ENCODE measurements around the gene CHRNA9.

The CHRNA9 gene

GRCh38 chr4:40308528-40309122 lies 26.5 kb upstream of the CHRNA9 start:
- no peak for DNase-seq (ENCODE audit: low read depth)

GRCh38 chr4:40309250-40309774 lies 25.8 kb upstream of the CHRNA9 start:
- DNase-seq (ENCODE audit: low read depth) = peak; percentile 73

- DNase-seq (ENCODE audit: low read depth) = no peak
Measured at GRCh38 chr4:40310225-40310624, 24.9 kb upstream of the CHRNA9 start.

GRCh38 chr4:40311811-40312346 lies 23.3 kb upstream of the CHRNA9 start:
- no peak for DNase-seq (ENCODE audit: low read depth)

GRCh38 chr4:40314951-40315350 lies 20.2 kb upstream of the CHRNA9 start:
- DNase-seq (ENCODE audit: low read depth) = no peak

GRCh38 chr4:40316333-40316781 lies 18.8 kb upstream of the CHRNA9 start:
- DNase-seq (ENCODE audit: low read depth) = no peak

GRCh38 chr4:40316782-40317635 lies 18.1 kb upstream of the CHRNA9 start:
- DNase-seq (ENCODE audit: low read depth) = peak; percentile 5

GRCh38 chr4:40317916-40318658 lies 17.0 kb upstream of the CHRNA9 start:
- DNase-seq (ENCODE audit: low read depth) = no peak

GRCh38 chr4:40321574-40322275 lies 13.4 kb upstream of the CHRNA9 start:
- DNase-seq (ENCODE audit: low read depth) = no peak

GRCh38 chr4:40322811-40323210 lies 12.3 kb upstream of the CHRNA9 start:
- no peak for DNase-seq (ENCODE audit: low read depth)

GRCh38 chr4:40323866-40324265 lies 11.3 kb upstream of the CHRNA9 start:
- DNase-seq (ENCODE audit: low read depth) = no peak

GRCh38 chr4:40325406-40326019 lies 9.6 kb upstream of the CHRNA9 start:
- DNase-seq (ENCODE audit: low read depth) = peak; percentile 22

- no peak for DNase-seq (ENCODE audit: low read depth)
Measured at GRCh38 chr4:40327340-40327739, 7.8 kb upstream of the CHRNA9 start.

- no peak for DNase-seq (ENCODE audit: low read depth)
Measured at GRCh38 chr4:40328383-40328782, 6.8 kb upstream of the CHRNA9 start.

- DNase-seq (ENCODE audit: low read depth) = no peak
Measured at GRCh38 chr4:40329805-40330204, 5.3 kb upstream of the CHRNA9 start.

- DNase-seq (ENCODE audit: low read depth) = no peak
Measured at GRCh38 chr4:40330536-40330935, 4.6 kb upstream of the CHRNA9 start.

GRCh38 chr4:40331101-40331745 lies 3.9 kb upstream of the CHRNA9 start:
- no peak for DNase-seq (ENCODE audit: low read depth)

GRCh38 chr4:40331961-40332360 lies 3.2 kb upstream of the CHRNA9 start:
- DNase-seq (ENCODE audit: low read depth) = no peak

- DNase-seq (ENCODE audit: low read depth) = no peak
Measured at GRCh38 chr4:40333921-40334352, 1.2 kb upstream of the CHRNA9 start.

- no peak for DNase-seq (ENCODE audit: low read depth)
Measured at GRCh38 chr4:40335525-40335894, 377 bp downstream of the CHRNA9 start.

GRCh38 chr4:40337051-40337450 lies 1.9 kb downstream of the CHRNA9 start:
- DNase-seq (ENCODE audit: low read depth) = no peak

Measured in stimulated activated CD8-positive, alpha-beta memory T cell treated with anti-CD3 and anti-CD28 coated beads, Interleukin-12 subunit alpha, Interleukin-12 subunit beta, amount 100 ng/mL, for 4 hours (primary cell).